AG04450 (cell line): Measurements from ENCODE around the gene GIMAP7. TPM values are rescaled to one million over a fixed set of nuclear protein-coding genes. Genes with fewer than 3 reads are reported as not detected.

Experiments
- CTCF ChIA-PET: fragments of 300-600, 350-600 bp; formaldehyde crosslinking; extraction: SDS; loops from one replicate; lab custom pipeline; 2022; ENCODE audit warnings: antibody characterized with exemption, inconsistent platforms; lab: Charles Lee
- POLR2A ChIA-PET: fragments of 350-600 bp; formaldehyde crosslinking; extraction: SDS; loops from one replicate; lab custom pipeline; 2021; ENCODE audit warnings: antibody characterized with exemption, inconsistent platforms; lab: Yijun Ruan, JAX
- DNase-seq: peaks from one replicate; pipeline ENCODE4 v3.0.0-alpha.2; 2011; ENCODE audit warnings: low read depth, low spot score
- H3K27ac ChIP-seq: one replicate; pipeline ENCODE4 v1.5.1; 2012; ENCODE audit warnings: low read depth, low read length, control low read depth
- H3K27me3 ChIP-seq: one replicate; pipeline ENCODE4 v1.6.0; 2012; ENCODE audit warnings: low read length; ENCODE audit not compliant: control insufficient read depth, insufficient read depth
- H3K4me3 ChIP-seq: 2 replicates; pipeline ENCODE4 v1.5.1; 2011; ENCODE audit warnings: mild to moderate bottlenecking, low read depth, low read length, control low read depth
- H3K9me3 ChIP-seq: 2 replicates; pipeline ENCODE4 v1.5.1; 2012; ENCODE audit warnings: low read length; ENCODE audit not compliant: control insufficient read depth, insufficient read depth
- polyA plus RNA-seq: library from polyadenylated mRNA; depleted of rRNA; stranded (reverse); fragments of >200 nt; gene quantifications from 2 replicates; pipeline ENCODE4 v1.2.3, GENCODE V29; 2011
- TF ChIP-seq, protein P1 (sequence below): IDR thresholded peaks from 2 replicates; pipeline ENCODE4 v1.5.1; 2011; ENCODE audit warnings: low read depth, low read length, control low read depth, inconsistent platforms

Gene GIMAP7
- polyA plus RNA-seq, 1 experiment: not detected

DNA sequence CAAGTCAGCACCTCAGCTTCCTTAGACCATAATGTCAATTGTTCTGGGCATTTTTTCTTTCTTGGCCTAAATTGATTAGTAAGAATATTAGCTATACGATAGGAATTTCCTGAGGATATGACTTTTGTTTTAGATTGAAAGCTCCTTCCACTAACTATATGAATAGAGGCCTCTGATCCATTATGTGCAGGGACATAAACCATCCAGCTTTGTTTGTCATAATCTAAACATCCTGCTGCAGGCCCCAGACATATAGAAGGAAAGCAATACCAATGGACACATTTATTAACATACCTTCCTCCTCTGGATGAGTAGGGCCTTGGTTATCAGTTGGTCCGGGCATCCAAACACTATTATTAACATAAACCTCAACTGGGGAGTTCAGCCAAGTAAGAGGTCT lies 48.2 kb downstream of the GIMAP7 start:
- Histone ChIP-seq H3K9me3 (peaks cover 15% of the 10 kb centered on the region; the same call in 1 of the 2 replicates), H3K4me3 (no peak overlapping the region), H3K27me3 (no peaks in the 10 kb centered on the region), H3K27ac (no peak overlapping the region)
- DNase-seq: no peak
- ChIA-PET POLR2A (no interaction called here), CTCF (no interaction called here)
- TF ChIP-seq, protein P1, sequence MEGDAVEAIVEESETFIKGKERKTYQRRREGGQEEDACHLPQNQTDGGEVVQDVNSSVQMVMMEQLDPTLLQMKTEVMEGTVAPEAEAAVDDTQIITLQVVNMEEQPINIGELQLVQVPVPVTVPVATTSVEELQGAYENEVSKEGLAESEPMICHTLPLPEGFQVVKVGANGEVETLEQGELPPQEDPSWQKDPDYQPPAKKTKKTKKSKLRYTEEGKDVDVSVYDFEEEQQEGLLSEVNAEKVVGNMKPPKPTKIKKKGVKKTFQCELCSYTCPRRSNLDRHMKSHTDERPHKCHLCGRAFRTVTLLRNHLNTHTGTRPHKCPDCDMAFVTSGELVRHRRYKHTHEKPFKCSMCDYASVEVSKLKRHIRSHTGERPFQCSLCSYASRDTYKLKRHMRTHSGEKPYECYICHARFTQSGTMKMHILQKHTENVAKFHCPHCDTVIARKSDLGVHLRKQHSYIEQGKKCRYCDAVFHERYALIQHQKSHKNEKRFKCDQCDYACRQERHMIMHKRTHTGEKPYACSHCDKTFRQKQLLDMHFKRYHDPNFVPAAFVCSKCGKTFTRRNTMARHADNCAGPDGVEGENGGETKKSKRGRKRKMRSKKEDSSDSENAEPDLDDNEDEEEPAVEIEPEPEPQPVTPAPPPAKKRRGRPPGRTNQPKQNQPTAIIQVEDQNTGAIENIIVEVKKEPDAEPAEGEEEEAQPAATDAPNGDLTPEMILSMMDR: no peak

DNA sequence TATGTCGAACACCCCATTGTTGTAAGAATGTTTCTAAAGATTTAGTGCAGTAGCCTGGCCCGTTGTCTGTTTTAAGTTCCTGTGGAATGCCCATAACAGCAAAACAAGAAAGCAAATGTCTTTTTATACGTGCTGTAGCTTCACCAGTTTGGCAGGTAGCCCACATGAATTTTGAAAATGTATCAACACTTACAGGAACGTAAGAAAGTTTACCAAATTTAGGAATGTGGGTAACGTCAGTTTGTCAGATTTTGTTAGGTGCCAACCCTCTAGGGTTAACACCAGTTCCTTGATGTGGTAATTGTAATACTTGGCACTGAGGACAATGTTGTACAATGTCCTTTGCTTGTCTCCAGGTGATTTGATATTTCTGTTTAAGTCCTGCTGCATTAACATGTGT lies 49.3 kb downstream of the GIMAP7 start:
- H3K4me3 ChIP-seq: no peak overlapping the region
- POLR2A ChIA-PET: no interaction called here
- CTCF ChIA-PET: no interaction called here

DNA sequence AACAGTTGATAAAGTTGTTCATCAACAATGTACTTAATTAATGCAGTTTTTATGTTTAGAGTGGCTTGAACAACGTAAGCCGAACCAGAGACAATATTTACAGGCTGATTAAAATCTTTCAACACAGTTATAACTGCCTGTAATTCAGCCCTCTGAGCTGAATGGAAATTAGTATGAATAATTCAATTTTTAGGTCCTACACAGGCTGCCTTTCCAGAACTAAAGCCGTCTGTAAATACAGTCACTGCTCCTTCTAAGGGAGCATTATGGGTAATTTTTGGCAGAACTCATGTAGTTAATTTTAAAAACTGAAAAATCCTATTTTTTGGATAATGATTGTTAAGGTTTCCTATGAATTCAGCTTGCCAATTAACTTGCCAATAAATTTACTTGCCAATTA lies 49.9 kb downstream of the GIMAP7 start:
- DNase-seq: no peak
- ChIA-PET CTCF (no interaction called here), POLR2A (no interaction called here)
- TF ChIP-seq, protein P1: no peak
- Histone ChIP-seq H3K9me3 (peaks cover 23% of the 10 kb centered on the region; the same call in 1 of the 2 replicates), H3K27ac (no peak overlapping the region), H3K4me3 (no peak overlapping the region), H3K27me3 (no peaks in the 10 kb centered on the region)

More for the DNA sequence above, 49.3 kb downstream of the GIMAP7 start:
- TF ChIP-seq, protein P1: no peak
- peaks cover 19% of the 10 kb centered on the region; the same call in 1 of the 2 replicates for H3K9me3 ChIP-seq
- no peaks in the 10 kb centered on the region for H3K27me3 ChIP-seq
- no peak overlapping the region for H3K27ac ChIP-seq
- no peak for DNase-seq

DNA sequence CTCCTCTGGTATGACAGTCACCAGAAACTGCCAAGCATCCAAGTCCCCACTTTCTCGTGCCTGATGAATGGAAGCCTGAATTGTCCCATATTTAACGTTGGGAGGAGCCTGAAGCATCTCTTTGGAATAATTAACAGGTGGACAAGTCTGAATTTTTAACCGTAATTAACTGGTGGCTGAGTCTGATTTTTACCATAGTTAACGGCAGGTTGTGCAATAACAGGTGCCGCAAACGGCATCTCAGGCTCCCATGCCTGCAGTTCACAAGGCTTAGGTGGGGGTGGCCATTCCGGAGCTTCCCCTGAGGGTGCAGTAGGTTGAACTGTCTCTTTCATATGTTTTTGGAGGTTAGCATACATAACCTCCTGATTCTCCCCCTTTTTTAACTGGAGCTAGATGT lies 50.6 kb downstream of the GIMAP7 start:
- Histone ChIP-seq H3K4me3 (no peak overlapping the region), H3K27me3 (no peaks in the 10 kb centered on the region), H3K27ac (no peak overlapping the region), H3K9me3 (peaks cover 23% of the 10 kb centered on the region; the same call in 1 of the 2 replicates)
- TF ChIP-seq, protein P1: no peak
- DNase-seq: no peak
- CTCF ChIA-PET: no interaction called here
- POLR2A ChIA-PET: no interaction called here

DNA sequence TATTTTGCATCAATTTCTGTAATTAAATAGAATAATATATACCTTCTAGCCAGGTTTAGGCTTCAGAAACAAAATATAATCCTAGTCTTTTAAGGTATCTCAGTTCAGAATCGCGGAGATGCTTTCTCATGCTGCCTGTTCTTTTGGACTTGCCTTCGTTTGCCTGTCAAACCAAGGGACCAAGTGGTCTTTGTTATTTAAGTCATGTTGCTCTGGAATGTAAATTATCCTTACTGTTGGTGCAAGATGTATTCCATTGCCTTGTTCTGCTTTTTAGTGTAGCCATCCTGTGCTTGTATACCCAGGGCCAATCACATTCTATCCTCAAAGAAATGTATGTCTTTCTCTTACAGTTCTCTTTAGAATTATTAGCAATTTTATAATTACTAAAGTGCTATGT lies 51.5 kb downstream of the GIMAP7 start:
- H3K27ac ChIP-seq: no peak overlapping the region
- no peak overlapping the region for H3K4me3 ChIP-seq
- POLR2A ChIA-PET: no interaction called here
- peaks cover 17% of the 10 kb centered on the region; the same call in 1 of the 2 replicates for H3K9me3 ChIP-seq
- TF ChIP-seq, protein P1: no peak
- no peak for DNase-seq
- no peaks in the 10 kb centered on the region for H3K27me3 ChIP-seq
- CTCF ChIA-PET: no interaction called here
